GM18858 (cell line): ENCODE data around the gene MYRIP.
"Not testable (repeated sequence)": the region's sequence is repeated elsewhere in the genome, so short reads cannot be mapped to it uniquely, and the experiment has no call there.

Source experiments
- ATAC-seq: cut with Tn5 transposase; IDR thresholded peaks from one replicate; pipeline ENCODE4 v1.9.1; 2021; ENCODE audit not compliant: unreplicated experiment

MYRIP gene

GRCh38 chr3:40022297-40022827 lies 213.0 kb downstream of the MYRIP start:
- ATAC-seq = no peak

GRCh38 chr3:40024526-40024925 lies 215.1 kb downstream of the MYRIP start:
- ATAC-seq = no peak

- ATAC-seq = not testable (repeated sequence)
These were observed 216.5 kb downstream of the MYRIP start for GRCh38 chr3:40025892-40026291.

GRCh38 chr3:40035177-40035576 lies 225.8 kb downstream of the MYRIP start:
- ATAC-seq = no peak

- no peak for ATAC-seq
These were observed 228.2 kb downstream of the MYRIP start for GRCh38 chr3:40037582-40037981.

GRCh38 chr3:40042752-40043443 lies 233.5 kb downstream of the MYRIP start:
- no peak for ATAC-seq

GRCh38 chr3:40043444-40043755 lies 234.0 kb downstream of the MYRIP start:
- ATAC-seq = no peak

- no peak for ATAC-seq
These were observed 235.1 kb downstream of the MYRIP start for GRCh38 chr3:40044487-40044886.

- no peak for ATAC-seq
These were observed 235.6 kb downstream of the MYRIP start for GRCh38 chr3:40045051-40045450.

GRCh38 chr3:40046149-40046548 lies 236.7 kb downstream of the MYRIP start:
- ATAC-seq = no peak

GRCh38 chr3:40047406-40047805 lies 238.0 kb downstream of the MYRIP start:
- no peak for ATAC-seq

GRCh38 chr3:40053663-40054062 lies 244.3 kb downstream of the MYRIP start:
- ATAC-seq = no peak

- ATAC-seq = no peak
These were observed 245.3 kb downstream of the MYRIP start for GRCh38 chr3:40054568-40055222.

- no peak for ATAC-seq
These were observed 246.0 kb downstream of the MYRIP start for GRCh38 chr3:40055361-40055760.

GRCh38 chr3:40055956-40056355 lies 246.5 kb downstream of the MYRIP start:
- no peak for ATAC-seq

GRCh38 chr3:40057077-40057476 lies 247.7 kb downstream of the MYRIP start:
- ATAC-seq = no peak

- ATAC-seq = no peak
These were observed 248.4 kb downstream of the MYRIP start for GRCh38 chr3:40057786-40058185.

- ATAC-seq = no peak
These were observed 259.2 kb downstream of the MYRIP start for GRCh38 chr3:40068636-40069035.

GRCh38 chr3:40070816-40071215 lies 261.4 kb downstream of the MYRIP start:
- ATAC-seq = no peak

GRCh38 chr3:40071683-40072238 lies 262.4 kb downstream of the MYRIP start:
- no peak for ATAC-seq

GRCh38 chr3:40073310-40074007 lies 264.1 kb downstream of the MYRIP start:
- ATAC-seq = no peak

GRCh38 chr3:40077139-40077538 lies 267.7 kb downstream of the MYRIP start:
- not testable (repeated sequence) for ATAC-seq
